ENCODE results near the gene PSME3IP1. TPM values are rescaled to one million over a fixed set of nuclear protein-coding genes. Genes with fewer than 3 reads are reported as not detected.
"Not testable (repeated sequence)": the region's sequence is repeated elsewhere in the genome, so short reads cannot be mapped to it uniquely, and the experiment has no call there.

The PSME3IP1 gene
- total RNA-seq, 1 donor from 2014 or later, result 51.3 TPM

DNA sequence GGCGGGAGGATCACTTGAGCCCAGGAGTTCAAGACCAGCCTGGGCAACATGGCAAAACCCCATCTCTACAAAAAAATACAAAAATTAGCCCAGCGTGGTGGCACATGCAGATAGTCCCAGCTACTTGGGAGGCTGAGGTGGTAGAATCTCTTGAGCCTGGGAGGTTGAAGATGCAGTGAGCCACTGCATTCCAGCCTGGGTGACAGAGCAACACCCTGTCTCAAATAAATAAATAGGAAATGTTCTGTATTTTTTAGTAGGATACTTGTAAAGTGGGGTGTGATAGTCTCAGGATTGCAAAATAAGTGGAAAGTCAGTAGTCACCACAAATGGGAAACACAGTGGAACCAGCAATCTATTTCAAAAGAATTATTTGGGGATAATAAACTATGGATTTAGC is 4.3 kb upstream of the PSME3IP1 start:
- no peaks in the 10 kb centered on the region for H3K27me3 Mint-ChIP-seq (ENCODE audit: low read depth)
- no peaks in the 10 kb centered on the region for H3K36me3 Mint-ChIP-seq (ENCODE audit: low read depth)
- H3K9me3 Mint-ChIP-seq (ENCODE audit: low read depth), result no peaks in the 10 kb centered on the region
- no peak for DNase-seq (ENCODE audit: low spot score)
- H3K4me3 Mint-ChIP-seq (ENCODE audit: unreplicated experiment), result no peak overlapping the region
- H3K4me1 Mint-ChIP-seq (ENCODE audit: low read depth), result peaks cover 74% of the 10 kb centered on the region
- TF ChIP-seq CTCF (IDR thresholded peaks at IDR 0.05), result no peak
- peak overlapping the region; percentile 83 for H3K27ac Mint-ChIP-seq (ENCODE audit: unreplicated experiment)

- H3K4me3 Mint-ChIP-seq (ENCODE audit: unreplicated experiment); H3K9me3 Mint-ChIP-seq (ENCODE audit: low read depth); H3K36me3 Mint-ChIP-seq (ENCODE audit: low read depth); DNase-seq (ENCODE audit: low spot score); H3K27me3 Mint-ChIP-seq (ENCODE audit: low read depth): not testable (repeated sequence)
- Mint-ChIP-seq H3K4me1 (ENCODE audit: low read depth) (peaks cover 74% of the 10 kb centered on the region), H3K27ac (ENCODE audit: unreplicated experiment) (peak overlapping the region; percentile 27)
Measured at GRCh38 chr16:57189527-57189926, 3.7 kb upstream of the PSME3IP1 start.

GRCh38 chr16:57188711-57189002 is 2.8 kb upstream of the PSME3IP1 start:
- H3K27ac Mint-ChIP-seq (ENCODE audit: unreplicated experiment), result no peak overlapping the region
- peaks cover 74% of the 10 kb centered on the region for H3K4me1 Mint-ChIP-seq (ENCODE audit: low read depth)
- no peaks in the 10 kb centered on the region for H3K27me3 Mint-ChIP-seq (ENCODE audit: low read depth)

DNA sequence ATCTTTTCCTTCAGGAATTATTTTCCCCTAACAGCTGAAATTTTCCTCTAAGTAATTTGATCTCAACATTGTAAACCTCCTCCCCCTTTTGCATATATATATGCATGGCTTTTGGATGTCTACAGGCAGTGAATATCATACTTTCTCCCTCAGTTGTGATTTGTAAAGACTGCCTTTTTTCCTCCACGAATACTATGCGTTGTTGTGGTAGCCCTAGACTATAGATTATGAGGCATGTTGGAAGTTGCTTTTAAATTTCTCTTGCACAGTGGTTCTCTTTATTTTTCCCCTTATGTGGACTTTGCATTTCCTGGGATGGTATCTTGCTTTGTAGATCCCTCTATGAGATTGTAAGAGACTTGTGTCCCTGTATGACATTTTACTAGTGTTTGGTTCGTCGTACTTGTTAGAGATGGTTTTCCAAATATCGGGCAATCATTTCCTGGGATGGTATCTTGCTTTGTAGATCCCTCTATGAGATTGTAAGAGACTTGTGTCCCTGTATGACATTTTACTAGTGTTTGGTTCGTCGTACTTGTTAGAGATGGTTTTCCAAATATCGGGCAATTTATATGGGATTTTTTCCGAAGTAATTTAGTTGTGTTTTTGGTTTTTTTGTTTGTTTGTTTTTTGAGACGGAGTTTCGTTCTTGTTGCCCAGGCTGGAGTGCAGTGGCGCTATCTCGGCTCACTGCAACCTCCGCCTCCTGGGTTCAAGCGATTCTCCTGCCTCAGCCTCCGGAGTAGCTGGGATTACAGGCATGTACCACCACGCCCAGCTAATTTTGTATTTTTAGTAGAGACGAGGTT is 2.3 kb upstream of the PSME3IP1 start:
- not testable (repeated sequence) for H3K9me3 Mint-ChIP-seq (ENCODE audit: low read depth); H3K27me3 Mint-ChIP-seq (ENCODE audit: low read depth); H3K36me3 Mint-ChIP-seq (ENCODE audit: low read depth); DNase-seq (ENCODE audit: low spot score)
- H3K27ac Mint-ChIP-seq (ENCODE audit: unreplicated experiment), result peak overlapping the region; percentile 98
- H3K4me3 Mint-ChIP-seq (ENCODE audit: unreplicated experiment), result peak overlapping the region; percentile 98
- H3K4me1 Mint-ChIP-seq (ENCODE audit: low read depth), result peaks cover 69% of the 10 kb centered on the region

More at GRCh38 chr16:57188711-57189002, 2.8 kb upstream of the PSME3IP1 start:
- H3K36me3 Mint-ChIP-seq (ENCODE audit: low read depth), result no peaks in the 10 kb centered on the region
- H3K4me3 Mint-ChIP-seq (ENCODE audit: unreplicated experiment), result peak overlapping the region; percentile 7
- no peak for TF ChIP-seq CTCF (IDR thresholded peaks at IDR 0.05)
- no peaks in the 10 kb centered on the region for H3K9me3 Mint-ChIP-seq (ENCODE audit: low read depth)
- no peak for DNase-seq (ENCODE audit: low spot score)

GRCh38 chr16:57186872-57187854 is 1.3 kb upstream of the PSME3IP1 start:
- DNase-seq (ENCODE audit: low spot score), result no peak
- Mint-ChIP-seq H3K27ac (ENCODE audit: unreplicated experiment) (peak overlapping the region; percentile 98), H3K4me3 (ENCODE audit: unreplicated experiment) (peak overlapping the region; percentile 98)

More at GRCh38 chr16:57186872-57187854, 1.3 kb upstream of the PSME3IP1 start:
- H3K27me3 Mint-ChIP-seq (ENCODE audit: low read depth), result no peaks in the 10 kb centered on the region
- no peaks in the 10 kb centered on the region for H3K9me3 Mint-ChIP-seq (ENCODE audit: low read depth)
- no peaks in the 10 kb centered on the region for H3K36me3 Mint-ChIP-seq (ENCODE audit: low read depth)
- peaks cover 63% of the 10 kb centered on the region for H3K4me1 Mint-ChIP-seq (ENCODE audit: low read depth)
- peak; percentile 15 for TF ChIP-seq CTCF (IDR thresholded peaks at IDR 0.05)

All from chondrocyte (in vitro differentiated cells).